ENCODE results near the gene SHANK2.

DNA sequence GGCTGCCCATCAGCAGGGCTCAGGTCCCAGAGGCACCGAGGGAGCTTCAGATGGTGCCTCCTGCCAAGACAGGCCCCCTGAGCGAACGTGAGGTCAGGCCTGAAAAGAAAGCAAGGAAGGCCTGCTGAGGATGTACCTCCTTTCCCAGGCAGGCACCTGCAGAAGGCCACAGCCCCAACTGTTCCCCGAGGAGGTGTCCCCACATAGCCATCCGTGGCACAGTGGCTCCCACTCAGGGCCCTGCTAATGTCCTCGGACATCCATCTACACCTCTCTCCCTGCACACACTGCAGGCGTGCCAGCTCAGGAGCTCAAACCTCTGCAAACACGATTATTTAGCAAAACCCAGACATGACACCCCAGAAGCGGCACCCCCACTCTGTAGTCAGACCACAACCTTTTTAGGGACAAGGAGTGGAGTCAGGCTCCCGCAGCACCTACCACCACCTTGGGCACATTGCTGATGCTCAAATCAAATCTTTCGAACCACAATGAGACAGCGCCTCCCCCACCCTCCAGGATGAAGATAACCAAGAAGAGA is 36.9 kb downstream of the SHANK2 start:
- TF ChIP-seq, protein P1, sequence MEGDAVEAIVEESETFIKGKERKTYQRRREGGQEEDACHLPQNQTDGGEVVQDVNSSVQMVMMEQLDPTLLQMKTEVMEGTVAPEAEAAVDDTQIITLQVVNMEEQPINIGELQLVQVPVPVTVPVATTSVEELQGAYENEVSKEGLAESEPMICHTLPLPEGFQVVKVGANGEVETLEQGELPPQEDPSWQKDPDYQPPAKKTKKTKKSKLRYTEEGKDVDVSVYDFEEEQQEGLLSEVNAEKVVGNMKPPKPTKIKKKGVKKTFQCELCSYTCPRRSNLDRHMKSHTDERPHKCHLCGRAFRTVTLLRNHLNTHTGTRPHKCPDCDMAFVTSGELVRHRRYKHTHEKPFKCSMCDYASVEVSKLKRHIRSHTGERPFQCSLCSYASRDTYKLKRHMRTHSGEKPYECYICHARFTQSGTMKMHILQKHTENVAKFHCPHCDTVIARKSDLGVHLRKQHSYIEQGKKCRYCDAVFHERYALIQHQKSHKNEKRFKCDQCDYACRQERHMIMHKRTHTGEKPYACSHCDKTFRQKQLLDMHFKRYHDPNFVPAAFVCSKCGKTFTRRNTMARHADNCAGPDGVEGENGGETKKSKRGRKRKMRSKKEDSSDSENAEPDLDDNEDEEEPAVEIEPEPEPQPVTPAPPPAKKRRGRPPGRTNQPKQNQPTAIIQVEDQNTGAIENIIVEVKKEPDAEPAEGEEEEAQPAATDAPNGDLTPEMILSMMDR (IDR thresholded peaks at IDR 0.05 in 2 of 3, conservative IDR thresholded peaks at IDR 0.05 in 1 of 3; ENCODE audit: control insufficient read depth in 2 of 3, extremely low read depth in 1 of 3, insufficient read depth in 1 of 3, low read depth in 3 of 3, low read length in 3 of 3): no peak
- TF ChIP-seq POU2F2 (IDR thresholded peaks at IDR 0.05; ENCODE audit: borderline replicate concordance, low read depth, low read length): no peak
- no peak for TF ChIP-seq EGR1 (IDR thresholded peaks at IDR 0.05; ENCODE audit: borderline replicate concordance in 1 of 2, low read depth in 2 of 2, low read length in 2 of 2)

Data from GM12878 (cell line).